Amniotic stem cell (primary cell): ENCODE data around the gene EXOC6B.

Source experiments
- DNase-seq: peaks from one replicate; lab custom pipeline; 2025; lab: John Stamatoyannopoulos, UW

The EXOC6B gene

DNA sequence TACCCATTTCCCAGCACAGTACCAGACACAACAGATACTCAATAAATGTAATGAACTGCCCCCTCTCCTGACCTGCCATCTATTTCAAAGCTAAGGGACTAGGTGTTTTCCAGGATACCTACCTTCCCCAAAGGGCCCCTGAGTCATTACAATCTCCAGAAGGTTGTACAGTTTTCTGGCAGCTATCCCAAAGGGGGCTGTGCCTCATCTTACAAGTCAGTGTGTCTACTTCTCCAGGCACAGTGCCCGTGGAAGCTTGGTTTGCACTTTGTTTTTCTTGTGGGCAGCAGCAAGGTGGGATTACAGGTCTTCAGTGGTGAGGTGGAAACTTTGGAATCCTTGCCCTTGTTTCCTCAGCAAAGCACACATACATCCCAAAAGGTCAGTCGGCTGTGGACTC is 615.4 kb downstream of the EXOC6B start:
- no peak for DNase-seq

DNA sequence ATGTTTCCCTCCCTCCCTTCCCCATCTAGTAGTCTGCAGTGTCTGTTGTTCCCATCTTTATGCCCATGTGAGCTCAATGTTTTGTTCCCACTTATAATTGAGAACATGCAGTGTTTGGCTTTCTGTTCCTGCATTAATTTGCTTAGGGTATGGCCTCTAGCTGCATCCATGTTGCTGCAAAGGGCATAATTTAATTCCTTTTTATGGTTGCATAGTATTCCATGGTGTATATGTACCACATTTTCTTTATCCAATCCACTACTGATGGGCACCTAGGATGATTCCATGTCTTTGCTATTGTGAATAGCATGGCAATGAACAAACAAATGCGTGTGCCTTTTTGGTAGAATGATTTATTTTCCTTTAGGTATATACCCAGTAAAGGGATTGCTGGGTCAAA is 617.6 kb downstream of the EXOC6B start:
- no peak for DNase-seq

- no peak for DNase-seq
These were observed 618.5 kb downstream of the EXOC6B start for GRCh38 chr2:72207334-72207733.

DNA sequence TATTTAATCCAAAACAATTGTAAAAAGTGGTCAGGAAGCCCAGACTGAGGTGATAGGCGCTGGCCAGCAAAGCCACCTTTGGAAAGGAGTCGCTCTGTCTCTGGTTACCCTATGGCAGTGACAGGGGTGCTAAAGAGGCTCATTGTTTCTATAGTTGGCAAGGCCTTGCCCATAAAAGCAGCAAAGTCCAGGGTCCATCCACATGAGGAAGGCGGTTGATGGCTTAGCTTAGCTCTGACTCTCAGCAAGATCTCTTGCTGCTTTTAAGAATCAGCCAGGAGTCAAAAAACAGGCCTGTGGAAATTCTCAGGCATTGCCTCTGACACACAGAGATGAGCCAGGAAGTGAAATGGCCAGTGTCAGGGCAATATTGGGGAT is 620.3 kb downstream of the EXOC6B start:
- no peak for DNase-seq

DNA sequence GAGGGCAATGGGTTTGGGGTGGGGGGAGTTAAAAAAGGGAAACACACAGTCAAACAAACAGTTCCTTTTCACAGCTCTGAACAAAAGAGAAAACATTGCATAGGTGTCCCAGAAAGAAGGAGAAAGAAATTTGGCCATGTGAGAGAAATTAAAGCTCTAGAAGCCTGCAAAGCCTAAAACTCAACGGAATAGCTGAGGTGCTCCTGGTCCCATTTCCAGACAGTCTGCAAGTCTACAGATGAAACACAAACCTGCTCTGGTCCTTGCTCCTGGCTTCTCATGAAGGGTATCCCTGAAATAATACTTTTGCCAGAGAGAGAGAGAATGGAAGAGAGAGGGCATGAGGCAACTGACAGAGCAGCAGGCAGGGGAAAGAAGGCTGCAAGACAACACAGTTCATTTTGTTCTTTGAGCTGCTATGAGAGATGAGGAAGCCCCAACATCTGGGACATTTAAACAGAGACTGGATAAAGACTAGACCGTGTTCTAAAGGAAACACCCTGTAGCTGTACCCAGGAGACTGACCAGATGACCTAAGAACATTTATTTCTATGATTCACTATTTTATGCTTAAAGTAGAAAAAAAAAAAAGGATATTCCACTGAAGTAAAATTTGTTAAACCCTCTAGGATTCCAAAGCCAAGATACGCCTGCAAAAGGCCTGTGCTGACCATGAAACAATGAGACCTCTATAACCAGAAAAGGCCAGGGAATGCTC is 620.9 kb downstream of the EXOC6B start:
- no peak for DNase-seq

GRCh38 chr2:72204156-72204785 is 621.6 kb downstream of the EXOC6B start:
- no peak for DNase-seq

- DNase-seq = no peak
These were observed 627.1 kb downstream of the EXOC6B start for GRCh38 chr2:72198532-72199241.

DNA sequence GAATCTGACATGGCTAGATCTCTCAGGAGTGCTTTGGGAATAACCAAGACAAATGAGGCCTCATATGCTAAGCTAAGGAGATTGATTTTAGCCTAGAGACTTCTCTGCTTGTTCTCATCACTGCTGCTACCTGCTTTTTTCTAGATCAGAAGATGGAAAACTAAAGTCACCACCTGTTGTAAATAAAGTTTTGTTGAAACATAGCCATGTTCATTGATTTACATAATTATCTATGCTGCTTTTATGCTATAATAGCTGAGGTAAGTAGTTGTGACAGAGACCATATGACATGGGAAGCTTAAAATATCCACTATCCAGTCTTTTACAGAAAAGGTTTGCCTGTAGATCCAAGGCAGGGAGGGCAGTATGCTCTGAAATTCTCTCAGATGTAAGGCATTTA is 632.1 kb downstream of the EXOC6B start:
- no peak for DNase-seq

DNA sequence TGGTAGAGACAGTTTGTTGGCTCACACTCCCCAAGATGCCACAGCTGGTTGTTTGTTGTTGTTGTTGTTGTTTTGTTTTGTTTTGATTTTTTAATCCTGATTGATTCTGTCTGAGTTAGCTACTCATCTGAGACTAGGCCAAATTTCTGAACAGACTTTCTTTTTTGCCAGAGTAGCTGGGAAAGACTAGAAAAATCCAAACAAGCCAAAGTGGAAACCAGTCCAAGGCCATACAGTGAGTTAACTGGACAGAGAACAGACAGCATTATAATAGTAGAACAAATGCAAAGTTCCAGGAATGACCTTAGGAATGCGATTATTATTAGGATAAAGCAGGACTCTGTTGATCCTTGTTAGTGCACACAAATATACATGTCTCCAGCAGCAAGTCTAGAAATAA is 634.4 kb downstream of the EXOC6B start:
- no peak for DNase-seq

- no peak for DNase-seq
These were observed 640.6 kb downstream of the EXOC6B start for GRCh38 chr2:72185206-72185605.

DNA sequence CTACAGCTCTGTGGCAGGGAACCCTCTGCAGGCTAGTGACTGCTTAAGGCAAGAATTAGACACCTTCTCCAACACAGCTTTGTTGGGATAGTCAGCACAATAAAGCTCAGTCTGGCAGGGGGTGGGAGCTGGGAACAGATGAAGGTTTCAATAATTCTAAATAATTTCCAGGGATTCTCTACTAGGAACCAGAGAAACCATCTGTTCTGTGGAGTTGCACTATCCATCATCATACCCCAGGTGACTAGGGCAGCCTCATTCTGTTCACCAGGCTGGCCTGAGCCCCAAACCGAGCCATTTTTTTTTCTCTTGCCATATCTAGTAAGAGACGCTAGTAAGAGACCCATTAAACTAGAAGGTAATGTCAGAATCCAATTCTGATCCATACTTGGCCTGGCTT is 642.4 kb downstream of the EXOC6B start:
- DNase-seq = no peak

DNA sequence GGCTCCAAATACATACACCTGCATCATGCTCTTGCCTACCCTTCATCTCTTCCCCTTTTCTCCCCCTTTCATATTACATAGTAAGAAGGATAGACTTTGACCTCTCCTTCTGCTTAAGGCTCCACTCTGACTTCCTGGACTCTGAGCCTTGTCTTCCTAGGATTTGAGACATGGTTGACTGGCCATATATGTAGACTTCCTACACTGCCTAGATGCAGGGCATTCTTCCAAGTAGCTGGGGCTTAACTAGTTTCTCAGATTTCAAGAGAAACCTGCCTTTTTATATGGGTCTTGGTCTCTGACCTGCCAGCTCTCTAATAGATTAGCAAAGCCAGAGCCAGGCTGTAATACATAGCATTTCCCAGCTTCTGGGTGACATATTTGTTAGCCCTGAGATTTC is 642.8 kb downstream of the EXOC6B start:
- no peak for DNase-seq

DNA sequence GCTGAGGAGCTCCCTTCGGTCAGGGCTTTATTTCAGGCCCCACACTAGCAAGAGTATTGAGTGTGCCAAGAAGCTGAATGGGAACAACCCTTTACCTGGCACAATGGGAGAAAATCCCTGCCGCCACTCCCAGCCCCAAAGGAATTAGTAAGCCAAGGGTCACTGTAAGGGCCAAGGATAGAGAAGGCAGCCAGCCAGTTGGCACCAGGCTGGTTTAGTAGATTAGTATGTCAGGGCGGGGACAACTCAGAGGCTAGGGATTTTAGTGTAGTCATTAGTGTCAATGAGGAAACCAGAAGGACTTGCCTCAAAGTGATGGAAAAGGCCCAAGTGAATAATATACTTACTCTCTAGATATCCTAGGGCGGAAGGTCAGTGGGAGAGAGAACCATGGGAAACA is 643.3 kb downstream of the EXOC6B start:
- DNase-seq = no peak

GRCh38 chr2:72181616-72182015 is 644.2 kb downstream of the EXOC6B start:
- DNase-seq = no peak

- no peak for DNase-seq
These were observed 645.5 kb downstream of the EXOC6B start for GRCh38 chr2:72180351-72180750.

DNA sequence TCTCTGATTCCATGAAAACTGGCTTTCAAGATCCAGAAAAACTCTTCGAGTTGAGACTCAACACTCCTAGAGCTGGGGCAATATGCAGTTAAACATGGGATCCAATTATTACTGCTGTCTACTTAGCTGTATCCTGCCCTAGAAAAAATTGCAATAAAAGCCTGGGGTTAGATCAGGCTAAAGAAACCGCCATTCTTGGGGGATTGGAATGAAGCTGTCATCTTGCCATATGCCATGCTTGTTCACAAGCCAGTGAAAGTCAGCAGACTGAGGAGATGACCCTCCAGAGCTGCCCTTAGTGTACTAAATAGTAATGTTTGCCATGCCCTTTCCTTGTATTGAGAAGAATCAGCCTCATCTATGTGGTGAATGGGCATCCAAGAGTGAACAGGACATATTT is 647.3 kb downstream of the EXOC6B start:
- no peak for DNase-seq

- DNase-seq = no peak
These were observed 649.6 kb downstream of the EXOC6B start for GRCh38 chr2:72176281-72176680.

- DNase-seq = no peak
These were observed 650.2 kb downstream of the EXOC6B start for GRCh38 chr2:72175636-72176035.

- DNase-seq = no peak
These were observed 652.1 kb downstream of the EXOC6B start for GRCh38 chr2:72173640-72174321.

DNA sequence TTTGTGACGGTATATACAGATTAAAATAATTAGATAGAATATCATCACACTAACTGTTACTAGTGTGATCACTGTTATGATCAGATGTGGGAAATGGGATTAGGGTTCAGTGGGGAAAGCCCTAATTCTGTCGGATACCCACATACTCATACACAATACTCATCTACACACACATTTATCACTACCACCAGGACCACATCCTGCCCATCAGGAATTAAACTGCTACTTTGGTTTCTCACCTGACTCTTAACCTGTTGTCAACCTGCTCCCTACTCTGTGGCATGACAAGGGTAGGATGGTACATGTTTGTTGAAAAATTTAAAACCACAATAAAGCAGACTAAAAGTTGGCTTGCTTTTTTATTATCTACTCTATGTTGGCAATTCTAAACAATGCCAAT is 653.4 kb downstream of the EXOC6B start:
- no peak for DNase-seq

GRCh38 chr2:72166279-72166678 is 659.6 kb downstream of the EXOC6B start:
- DNase-seq = no peak

DNA sequence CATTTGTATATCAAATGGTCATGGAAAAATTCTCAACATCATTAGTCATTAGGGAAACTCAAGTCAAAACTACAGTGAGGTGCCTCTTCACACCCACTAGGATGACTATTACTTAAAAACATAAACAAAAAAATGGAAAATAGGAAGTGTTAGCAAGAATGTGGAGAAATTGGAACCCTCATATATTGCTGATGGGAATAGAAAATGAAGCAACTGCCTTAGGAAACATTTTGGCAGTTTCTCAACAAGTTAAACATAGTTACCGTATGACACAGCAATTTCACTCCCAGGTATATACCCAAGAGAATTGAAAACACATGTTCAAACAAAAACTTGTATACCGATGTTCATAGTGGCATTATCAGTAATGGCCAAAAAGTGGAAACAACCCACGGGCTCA is 660.0 kb downstream of the EXOC6B start:
- DNase-seq = no peak

- no peak for DNase-seq
These were observed 663.3 kb downstream of the EXOC6B start for GRCh38 chr2:72162574-72162973.
